Hindlimb muscle (tissue), 1 donor: Measurements from ENCODE around the gene JPT2. TPM values are rescaled to one million over a fixed set of nuclear protein-coding genes. Genes with fewer than 3 reads are reported as not detected.

Experiments used
- DNase-seq: peaks from one replicate; pipeline ENCODE4 v3.0.0-alpha.2; 2013
- polyA plus RNA-seq: library from polyadenylated mRNA; unstranded; fragments of 120-200 nt; gene quantifications from one replicate; pipeline ENCODE4 v1.2.1, GENCODE V29; 2013; ENCODE audit not compliant: insufficient read length

JPT2 gene
- polyA plus RNA-seq, 1 donor = 41.4 TPM

GRCh38 chr16:1734816-1735215 lies 56.7 kb downstream of the JPT2 start:
- no peak for DNase-seq

- DNase-seq = no peak
Measured at GRCh38 chr16:1740234-1740633, 62.2 kb downstream of the JPT2 start.

- DNase-seq = no peak
Measured at GRCh38 chr16:1740781-1741490, 62.9 kb downstream of the JPT2 start.

GRCh38 chr16:1741553-1742165 lies 63.6 kb downstream of the JPT2 start:
- no peak for DNase-seq

GRCh38 chr16:1743376-1744337 lies 65.6 kb downstream of the JPT2 start:
- DNase-seq = no peak

- no peak for DNase-seq
Measured at GRCh38 chr16:1744338-1744840, 66.3 kb downstream of the JPT2 start.

- no peak for DNase-seq
Measured at GRCh38 chr16:1745181-1745899, 67.3 kb downstream of the JPT2 start.

- no peak for DNase-seq
Measured at GRCh38 chr16:1745900-1746692, 68.0 kb downstream of the JPT2 start.

- DNase-seq = no peak
Measured at GRCh38 chr16:1746693-1747195, 68.7 kb downstream of the JPT2 start.

GRCh38 chr16:1747934-1748333 lies 69.9 kb downstream of the JPT2 start:
- DNase-seq = no peak

GRCh38 chr16:1749152-1750117 lies 71.4 kb downstream of the JPT2 start:
- DNase-seq = no peak

Other genes starting within 250 kb of the JPT2 start
- 0.43 TPM for gene PERCC1, start 247.2 kb upstream of the JPT2 start, polyA plus RNA-seq
- 2.5 TPM for gene CCDC154, start 233.7 kb upstream of the JPT2 start, polyA plus RNA-seq
- gene CLCN7, start 203.3 kb upstream of the JPT2 start, polyA plus RNA-seq = 39.9 TPM
- 0.59 TPM for gene PTX4, start 189.3 kb upstream of the JPT2 start, polyA plus RNA-seq
- gene TELO2, start 184.9 kb upstream of the JPT2 start, polyA plus RNA-seq = 36.9 TPM
- 16.2 TPM for gene TMEM204, start 144.6 kb upstream of the JPT2 start, polyA plus RNA-seq
- gene IFT140, start 66.2 kb upstream of the JPT2 start, polyA plus RNA-seq = 11.7 TPM
- gene CRAMP1, start 65.9 kb upstream of the JPT2 start, polyA plus RNA-seq = 18.5 TPM
- 55.3 TPM for gene MAPK8IP3, start 27.9 kb downstream of the JPT2 start, polyA plus RNA-seq
- gene NME3, start 93.3 kb downstream of the JPT2 start, polyA plus RNA-seq = 22.8 TPM
- gene EME2, start 94.5 kb downstream of the JPT2 start, polyA plus RNA-seq = 7.2 TPM
- 45.8 TPM for gene MRPS34, start 94.9 kb downstream of the JPT2 start, polyA plus RNA-seq
- gene SPSB3, start 104.3 kb downstream of the JPT2 start, polyA plus RNA-seq = 30.5 TPM
- gene NUBP2, start 104.7 kb downstream of the JPT2 start, polyA plus RNA-seq = 48.7 TPM
- gene IGFALS, start 115.4 kb downstream of the JPT2 start, polyA plus RNA-seq = 0.52 TPM
- 44.7 TPM for gene HAGH, start 148.5 kb downstream of the JPT2 start, polyA plus RNA-seq
- 21.2 TPM for gene FAHD1, start 148.9 kb downstream of the JPT2 start, polyA plus RNA-seq
- gene MEIOB, start 193.9 kb downstream of the JPT2 start, polyA plus RNA-seq = 0.26 TPM
- gene HS3ST6, start 240.1 kb downstream of the JPT2 start, polyA plus RNA-seq = 0.21 TPM